MCF 10A (cell line): ENCODE data around the gene PVALEF. TPM values are rescaled to one million over a fixed set of nuclear protein-coding genes. Genes with fewer than 3 reads are reported as not detected.

Experiments used
- BruUV-seq: library from RNA; stranded (reverse); fragments of 400-500 nt; replicated peaks from 2 replicates; lab custom pipeline; 2021; lab: Mats Ljungman, UMichigan
- CTCF ChIA-PET: fragments of 300-600 bp; sonication (Branson Sonifier 250); formaldehyde crosslinking; extraction: SDS; loops from one replicate; lab custom pipeline; 2021; ENCODE audit warnings: antibody characterized with exemption, inconsistent platforms; lab: Yijun Ruan, JAX
- POLR2A ChIA-PET: fragments of 300-600, 350-650 bp; sonication (Branson Sonifier 250); formaldehyde crosslinking; extraction: SDS; loops from one replicate; lab custom pipeline; 2020; ENCODE audit warnings: antibody characterized with exemption, inconsistent platforms; lab: Yijun Ruan, JAX
- DNase-seq: peaks from one replicate; pipeline ENCODE4 v3.0.0-alpha.2; 2018; ENCODE audit not compliant: unreplicated experiment
- H3K27ac Mint-ChIP-seq: one replicate; pipeline ENCODE4 v1.8.0; 2022; ENCODE audit warnings: mild to moderate bottlenecking, low read depth, mixed read lengths; ENCODE audit not compliant: unreplicated experiment
- H3K27me3 Mint-ChIP-seq: one replicate; pipeline ENCODE4 v1.8.0; 2022; ENCODE audit warnings: mixed read lengths; ENCODE audit not compliant: insufficient read depth, unreplicated experiment
- H3K36me3 Mint-ChIP-seq: one replicate; pipeline ENCODE4 v1.8.0; 2022; ENCODE audit warnings: mild to moderate bottlenecking, moderate library complexity, mixed read lengths; ENCODE audit not compliant: insufficient read depth, unreplicated experiment
- H3K4me1 Mint-ChIP-seq: one replicate; pipeline ENCODE4 v1.8.0; 2022; ENCODE audit warnings: mixed read lengths; ENCODE audit not compliant: insufficient read depth, unreplicated experiment
- H3K4me3 Mint-ChIP-seq: one replicate; pipeline ENCODE4 v1.8.0; 2022; ENCODE audit warnings: mild to moderate bottlenecking, moderate library complexity, mixed read lengths; ENCODE audit not compliant: unreplicated experiment
- H3K9me3 Mint-ChIP-seq: one replicate; pipeline ENCODE4 v1.8.0; 2022; ENCODE audit warnings: mixed read lengths; ENCODE audit not compliant: unreplicated experiment
- intact Hi-C: fragments of 100-400 bp; cut with micrococcal nuclease; formaldehyde crosslinking; loops from 2 replicates; pipeline ENCODE4 v1.14.1; 2022
- total RNA-seq: library from RNA; stranded (reverse); gene quantifications from 2 replicates; pipeline ENCODE4 v1.2.3, GENCODE V29; 2022
- TF ChIP-seq, protein P1 (sequence below): fragments of 200-600 bp; IDR thresholded peaks from one replicate; pipeline ENCODE4 v1.8.0; 2022; ENCODE audit warnings: antibody characterized with exemption, mild to moderate bottlenecking; ENCODE audit not compliant: unreplicated experiment

Gene PVALEF
- total RNA-seq, 1 experiment from 2014 or later: not detected

DNA sequence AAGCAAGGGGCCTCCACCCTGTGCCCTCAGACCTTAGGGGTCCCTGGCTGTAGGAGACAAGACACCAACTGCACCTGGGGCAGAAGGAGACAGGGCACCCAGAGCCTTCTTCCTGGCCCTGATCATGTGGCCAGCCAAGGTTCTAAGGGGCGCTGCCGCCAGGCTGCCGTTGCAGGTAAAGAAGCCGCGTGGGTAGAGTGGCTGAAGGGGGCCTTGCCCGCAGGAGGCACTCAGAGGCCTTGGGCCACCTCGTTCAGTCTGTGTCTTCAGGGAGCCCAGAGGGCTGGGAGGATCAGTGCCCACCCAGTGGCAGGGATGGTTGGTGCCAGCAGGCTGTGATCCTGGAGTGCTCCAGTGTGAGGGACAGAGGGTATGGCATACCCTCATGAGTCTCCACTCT is 2.3 kb downstream of the PVALEF start:
- ChIA-PET POLR2A (no interaction called here), CTCF (interaction anchor here (0.6 kb wide), 1 partner anchor 9 kb away, joined by 4 read pairs; no protein-coding TSS in a partner anchor)
- Mint-ChIP-seq H3K27me3 (no peaks in the 10 kb centered on the region), H3K4me3 (no peak overlapping the region), H3K9me3 (no peaks in the 10 kb centered on the region), H3K27ac (no peak overlapping the region), H3K36me3 (no peaks in the 10 kb centered on the region), H3K4me1 (no peaks in the 10 kb centered on the region)
- DNase-seq: no peak
- intact Hi-C loops: no loop called here
- TF ChIP-seq, protein P1, sequence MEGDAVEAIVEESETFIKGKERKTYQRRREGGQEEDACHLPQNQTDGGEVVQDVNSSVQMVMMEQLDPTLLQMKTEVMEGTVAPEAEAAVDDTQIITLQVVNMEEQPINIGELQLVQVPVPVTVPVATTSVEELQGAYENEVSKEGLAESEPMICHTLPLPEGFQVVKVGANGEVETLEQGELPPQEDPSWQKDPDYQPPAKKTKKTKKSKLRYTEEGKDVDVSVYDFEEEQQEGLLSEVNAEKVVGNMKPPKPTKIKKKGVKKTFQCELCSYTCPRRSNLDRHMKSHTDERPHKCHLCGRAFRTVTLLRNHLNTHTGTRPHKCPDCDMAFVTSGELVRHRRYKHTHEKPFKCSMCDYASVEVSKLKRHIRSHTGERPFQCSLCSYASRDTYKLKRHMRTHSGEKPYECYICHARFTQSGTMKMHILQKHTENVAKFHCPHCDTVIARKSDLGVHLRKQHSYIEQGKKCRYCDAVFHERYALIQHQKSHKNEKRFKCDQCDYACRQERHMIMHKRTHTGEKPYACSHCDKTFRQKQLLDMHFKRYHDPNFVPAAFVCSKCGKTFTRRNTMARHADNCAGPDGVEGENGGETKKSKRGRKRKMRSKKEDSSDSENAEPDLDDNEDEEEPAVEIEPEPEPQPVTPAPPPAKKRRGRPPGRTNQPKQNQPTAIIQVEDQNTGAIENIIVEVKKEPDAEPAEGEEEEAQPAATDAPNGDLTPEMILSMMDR: no peak
- no TSS peak for BruUV-seq

GRCh38 chr17:81169870-81170309 is 4.6 kb downstream of the PVALEF start:
- no TSS peak for BruUV-seq
- intact Hi-C loops: no loop called here
- Mint-ChIP-seq H3K36me3 (no peaks in the 10 kb centered on the region), H3K4me3 (no peak overlapping the region), H3K9me3 (no peaks in the 10 kb centered on the region), H3K27ac (no peak overlapping the region), H3K4me1 (no peaks in the 10 kb centered on the region), H3K27me3 (no peaks in the 10 kb centered on the region)
- DNase-seq: no peak
- TF ChIP-seq, protein P1: no peak
- POLR2A ChIA-PET: no interaction called here
- CTCF ChIA-PET: no interaction called here

- POLR2A ChIA-PET: no interaction called here
- TF ChIP-seq, protein P1: no peak
- no peak for DNase-seq
- Mint-ChIP-seq H3K4me1 (no peaks in the 10 kb centered on the region), H3K36me3 (no peaks in the 10 kb centered on the region), H3K27ac (no peak overlapping the region), H3K27me3 (no peaks in the 10 kb centered on the region), H3K9me3 (no peaks in the 10 kb centered on the region), H3K4me3 (no peak overlapping the region)
- intact Hi-C loops: no loop called here
- no TSS peak for BruUV-seq
- CTCF ChIA-PET: interaction anchor here (0.9 kb wide), 1 partner anchor 20 kb away, joined by 4 read pairs; no protein-coding TSS in a partner anchor
Observed at GRCh38 chr17:81170727-81171494, 5.6 kb downstream of the PVALEF start.

DNA sequence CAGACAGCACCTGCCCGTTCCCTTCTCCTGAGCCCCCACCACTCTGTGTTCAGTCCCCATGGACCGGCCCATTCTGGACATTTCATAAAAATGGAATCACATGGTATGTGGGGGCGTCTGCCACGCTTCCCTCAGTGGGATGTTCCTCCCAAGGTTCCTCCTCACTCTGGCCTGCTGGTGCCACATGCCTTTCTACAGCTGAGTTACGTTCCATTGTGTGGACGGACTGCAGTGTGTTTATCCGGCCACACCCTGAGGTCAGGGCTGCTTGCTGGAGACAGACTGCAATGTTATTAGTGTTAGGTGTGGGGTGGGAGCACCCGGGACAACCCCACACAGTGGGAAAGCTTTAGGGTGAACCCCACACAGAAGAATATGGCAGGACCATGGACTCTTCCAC is 6.6 kb downstream of the PVALEF start:
- no TSS peak for BruUV-seq
- ChIA-PET CTCF (interaction anchor here (0.6 to 0.9 kb wide), 2 partner anchors 21 to 732 kb away, joined by 3 to 4 read pairs; no protein-coding TSS in a partner anchor), POLR2A (no interaction called here)
- H3K36me3 Mint-ChIP-seq: no peaks in the 10 kb centered on the region
- no peak overlapping the region for H3K4me3 Mint-ChIP-seq
- no peaks in the 10 kb centered on the region for H3K4me1 Mint-ChIP-seq
- TF ChIP-seq, protein P1: no peak
- DNase-seq: no peak
- no peak overlapping the region for H3K27ac Mint-ChIP-seq
- intact Hi-C loops: no loop called here
- H3K9me3 Mint-ChIP-seq: no peaks in the 10 kb centered on the region
- no peaks in the 10 kb centered on the region for H3K27me3 Mint-ChIP-seq
